Neural cell (in vitro differentiated cells): ENCODE data around the gene NPAS3. TPM values are rescaled to one million over a fixed set of nuclear protein-coding genes. Genes with fewer than 3 reads are reported as not detected.

Experiments used
- H2AFZ ChIP-seq: fragments of 200-600, 300-800 bp; sonication (generic), shearing (Covaris generic); 2 replicates; pipeline ENCODE4 v1.6.0; 2014; ENCODE audit warnings: low read depth, mild to moderate bottlenecking, antibody characterized with exemption, low read length, moderate library complexity
- H3F3A ChIP-seq: fragments of 200-600 bp; shearing (Covaris generic); 2 replicates; pipeline ENCODE4 v1.6.1; 2016; ENCODE audit warnings: mild to moderate bottlenecking, moderate library complexity, mixed read lengths, antibody characterized with exemption, low read length; ENCODE audit not compliant: insufficient read depth, poor library complexity, severe bottlenecking
- H3K27ac ChIP-seq: fragments of 200-600, 300-800 bp; sonication (generic), shearing (Covaris generic); 2 replicates; pipeline ENCODE4 v1.5.1; 2014; ENCODE audit warnings: mild to moderate bottlenecking, low read length, moderate library complexity
- H3K27me3 ChIP-seq: fragments of 300-800, 200-600 bp; sonication (generic), shearing (Covaris generic); 2 replicates; pipeline ENCODE4 v1.6.0; 2014; ENCODE audit warnings: mild to moderate bottlenecking, low read depth, low read length, moderate library complexity; ENCODE audit not compliant: insufficient read depth
- H3K36me3 ChIP-seq: fragments of 300-800, 200-600 bp; sonication (generic), shearing (Covaris generic); 2 replicates; pipeline ENCODE4 v1.5.1; 2014; ENCODE audit warnings: mild to moderate bottlenecking, antibody characterized with exemption, low read length, moderate library complexity; ENCODE audit not compliant: insufficient read depth
- H3K4me2 ChIP-seq: fragments of 300-800, 200-600 bp; sonication (generic), shearing (Covaris generic); 2 replicates; pipeline ENCODE4 v1.6.0; 2014; ENCODE audit warnings: mild to moderate bottlenecking, low read length
- H3K4me3 ChIP-seq: fragments of 300-800, 200-600 bp; sonication (generic), shearing (Covaris generic); 2 replicates; pipeline ENCODE4 v1.5.1; 2014; ENCODE audit warnings: mild to moderate bottlenecking, low read length, moderate library complexity
- H3K79me2 ChIP-seq: fragments of 200-600 bp; shearing (Covaris generic); replicated peaks from 2 replicates; pipeline ENCODE4 v1.6.0; 2014; ENCODE audit warnings: mild to moderate bottlenecking, low read length, moderate library complexity; ENCODE audit not compliant: insufficient read depth
- H3K9ac ChIP-seq: fragments of 300-800, 200-600 bp; sonication (generic), shearing (Covaris generic); 2 replicates; pipeline ENCODE4 v1.6.1; 2016; ENCODE audit warnings: mild to moderate bottlenecking, low read length, mixed read lengths
- H3K9me2 ChIP-seq: fragments of 200-600 bp; shearing (Covaris generic); 2 replicates; pipeline ENCODE4 v1.6.1; 2016; ENCODE audit warnings: mild to moderate bottlenecking, low read length, mixed read lengths; ENCODE audit not compliant: insufficient read depth
- H3K9me3 ChIP-seq: fragments of 200-600, 300-800 bp; sonication (generic), shearing (Covaris generic); 2 replicates; pipeline ENCODE4 v1.6.1; 2016; ENCODE audit warnings: mild to moderate bottlenecking, mixed run types, low read length, moderate library complexity, mixed read lengths
- H4K20me1 ChIP-seq: fragments of 200-600 bp; shearing (Covaris generic); 2 replicates; pipeline ENCODE4 v1.6.1; 2016; ENCODE audit warnings: mild to moderate bottlenecking, mixed run types; ENCODE audit not compliant: insufficient read depth
- CTCF ChIP-seq: fragments of 450-650 bp; IDR thresholded peaks from 2 replicates; pipeline ENCODE4 v1.5.1; 2014; ENCODE audit warnings: antibody characterized with exemption, mild to moderate bottlenecking, moderate library complexity; ENCODE audit not compliant: poor library complexity, severe bottlenecking
- EP300 ChIP-seq: fragments of 450-650 bp; conservative IDR thresholded peaks from 2 replicates; pipeline ENCODE4 v1.6.1; 2014; ENCODE audit warnings: antibody characterized with exemption, mild to moderate bottlenecking, moderate library complexity; ENCODE audit not compliant: poor library complexity, severe bottlenecking
- EZH2 ChIP-seq: fragments of 200-600, 300-800 bp; shearing (Covaris generic), sonication (generic); IDR thresholded peaks from 2 replicates; pipeline ENCODE4 v1.6.1; 2014; ENCODE audit warnings: antibody characterized with exemption, low read length, borderline replicate concordance, mild to moderate bottlenecking; ENCODE audit not compliant: insufficient read depth, poor library complexity, severe bottlenecking
- MXI1 ChIP-seq: fragments of 450-650 bp; conservative IDR thresholded peaks from 2 replicates; pipeline ENCODE4 v1.6.1; 2014; ENCODE audit warnings: antibody characterized with exemption, mild to moderate bottlenecking; ENCODE audit not compliant: poor library complexity, severe bottlenecking
- POLR2AphosphoS5 ChIP-seq: IDR thresholded peaks from 2 replicates; pipeline ENCODE4 v1.6.1; 2012
- RAD21 ChIP-seq: fragments of 450-650 bp; conservative IDR thresholded peaks from 2 replicates; pipeline ENCODE4 v1.6.1; 2014; ENCODE audit warnings: antibody characterized with exemption, mild to moderate bottlenecking, moderate library complexity
- REST ChIP-seq: IDR thresholded peaks from 2 replicates; pipeline ENCODE4 v1.6.1; 2012; ENCODE audit warnings: borderline replicate concordance
- SMC3 ChIP-seq: fragments of 450-650 bp; conservative IDR thresholded peaks from 2 replicates; pipeline ENCODE4 v1.6.1; 2014; ENCODE audit warnings: antibody characterized with exemption, mild to moderate bottlenecking, moderate library complexity; ENCODE audit not compliant: poor library complexity
- TAF1 ChIP-seq: IDR thresholded peaks from 2 replicates; pipeline ENCODE4 v1.6.1; 2012; ENCODE audit warnings: low read depth
- polyA plus RNA-seq: library from polyadenylated mRNA; depleted of rRNA; stranded (reverse); fragments of >200 nt; gene quantifications from 2 replicates; pipeline ENCODE4 v1.2.3, GENCODE V29; 2014

Gene NPAS3
- polyA plus RNA-seq, 1 donor from 2014 or later: 1.3 TPM

- Histone ChIP-seq H3F3A (no peaks in the 10 kb centered on the region), H3K4me3 (no peak overlapping the region), H2AFZ (no peak overlapping the region), H3K79me2 (no peaks in the 10 kb centered on the region), H3K9me3 (no peaks in the 10 kb centered on the region), H3K9me2 (no peaks in the 10 kb centered on the region), H3K27me3 (no peaks in the 10 kb centered on the region), H3K9ac (no peak overlapping the region), H3K36me3 (no peaks in the 10 kb centered on the region), H3K27ac (no peak overlapping the region), H4K20me1 (no peaks in the 10 kb centered on the region), H3K4me2 (no peak overlapping the region)
- TF ChIP-seq POLR2AphosphoS5 (no peak), EZH2 (no peak), RAD21 (no peak), EP300 (no peak), CTCF (no peak), TAF1 (no peak), MXI1 (no peak), REST (no peak), SMC3 (no peak)
Observed at GRCh38 chr14:33730156-33730555, 791.5 kb downstream of the NPAS3 start.

- no peaks in the 10 kb centered on the region for H3F3A ChIP-seq
- no peaks in the 10 kb centered on the region for H4K20me1 ChIP-seq
- H3K27me3 ChIP-seq: no peaks in the 10 kb centered on the region
- no peaks in the 10 kb centered on the region for H3K79me2 ChIP-seq
- no peak overlapping the region for H3K4me3 ChIP-seq
- no peak overlapping the region for H3K27ac ChIP-seq
- TF ChIP-seq RAD21: no peak
- no peak overlapping the region for H3K9ac ChIP-seq
- no peaks in the 10 kb centered on the region for H3K9me3 ChIP-seq
- H3K4me2 ChIP-seq: no peak overlapping the region
- no peak overlapping the region for H2AFZ ChIP-seq
- no peaks in the 10 kb centered on the region for H3K9me2 ChIP-seq
- H3K36me3 ChIP-seq: no peaks in the 10 kb centered on the region
Observed at GRCh38 chr14:33732175-33732574, 793.5 kb downstream of the NPAS3 start.

- H3F3A ChIP-seq: no peaks in the 10 kb centered on the region
- no peaks in the 10 kb centered on the region for H3K27me3 ChIP-seq
- no peak for TF ChIP-seq EP300
- no peak for TF ChIP-seq CTCF
- TF ChIP-seq TAF1: no peak
- no peak for TF ChIP-seq REST
- no peak for TF ChIP-seq SMC3
- no peak for TF ChIP-seq MXI1
- no peak for TF ChIP-seq EZH2
- no peak for TF ChIP-seq POLR2AphosphoS5
- TF ChIP-seq RAD21: no peak
- no peaks in the 10 kb centered on the region for H3K36me3 ChIP-seq
- H3K4me2 ChIP-seq: no peak overlapping the region
- H2AFZ ChIP-seq: no peak overlapping the region
- no peaks in the 10 kb centered on the region for H4K20me1 ChIP-seq
- H3K4me3 ChIP-seq: no peak overlapping the region
- no peaks in the 10 kb centered on the region for H3K79me2 ChIP-seq
- H3K27ac ChIP-seq: no peak overlapping the region
- H3K9me3 ChIP-seq: no peaks in the 10 kb centered on the region
- H3K9ac ChIP-seq: no peak overlapping the region
- no peaks in the 10 kb centered on the region for H3K9me2 ChIP-seq
Observed at GRCh38 chr14:33733310-33733709, 794.6 kb downstream of the NPAS3 start.
